OCI-LY3 (cell line): ENCODE results near the gene SPC24.

ENCODE experiments used
- H2AFZ ChIP-seq: fragments of 200-600, 300-600 bp; shearing (Covaris generic); 2 replicates; pipeline ENCODE4 v1.6.0; 2014; ENCODE audit warnings: antibody characterized with exemption, low read depth, low read length
- H3K27ac ChIP-seq: fragments of 200-600, 300-600 bp; sonication (generic); 2 replicates; pipeline ENCODE4 v1.5.1; 2014; ENCODE audit warnings: mild to moderate bottlenecking, low read length, moderate library complexity, mixed read lengths
- H3K27me3 ChIP-seq: fragments of 200-600, 300-600 bp; sonication (generic); 2 replicates; pipeline ENCODE4 v1.6.1; 2014; ENCODE audit warnings: low read depth, low read length, mixed read lengths
- H3K36me3 ChIP-seq: fragments of 200-600, 300-600 bp; sonication (generic); replicated peaks from 2 replicates; pipeline ENCODE3; 2014; ENCODE audit warnings: low read depth, low read length, mixed read lengths
- H3K4me1 ChIP-seq: fragments of 300-600, 200-600 bp; sonication (generic); 2 replicates; pipeline ENCODE4 v1.6.1; 2014; ENCODE audit warnings: low read length, mixed read lengths
- H3K4me2 ChIP-seq: fragments of 200-600, 300-600 bp; sonication (generic); 2 replicates; pipeline ENCODE4 v1.6.1; 2014; ENCODE audit warnings: low read length, mixed read lengths
- H3K4me3 ChIP-seq: fragments of 300-600, 200-600 bp; sonication (generic); 2 replicates; pipeline ENCODE4 v1.5.1; 2014; ENCODE audit warnings: antibody characterized with exemption, mild to moderate bottlenecking, low read length, moderate library complexity
- H3K79me2 ChIP-seq: fragments of 300-600, 200-600 bp; shearing (Covaris generic); 2 replicates; pipeline ENCODE4 v1.6.1; 2014; ENCODE audit warnings: mild to moderate bottlenecking, low read length, mixed read lengths
- H3K9ac ChIP-seq: fragments of 300-600, 200-600 bp; shearing (Covaris generic); 2 replicates; pipeline ENCODE4 v1.6.0; 2014; ENCODE audit warnings: mild to moderate bottlenecking, low read length, moderate library complexity
- H3K9me3 ChIP-seq: fragments of 200-600, 300-600 bp; shearing (Covaris generic); 2 replicates; pipeline ENCODE4 v1.6.1; 2014; ENCODE audit warnings: low read length, mixed read lengths; ENCODE audit not compliant: insufficient read depth
- H4K20me1 ChIP-seq: fragments of 200-600, 300-600 bp; sonication (generic); 2 replicates; pipeline ENCODE4 v1.6.1; 2016; ENCODE audit warnings: low read length, mixed read lengths; ENCODE audit not compliant: insufficient read depth
- CTCF ChIP-seq: fragments of 200-600, 300-600 bp; sonication (generic); IDR thresholded peaks from 2 replicates; pipeline ENCODE4 v1.5.1; 2014; ENCODE audit warnings: antibody characterized with exemption, low read length, low read depth
- EZH2phosphoT487 ChIP-seq: fragments of 200-600 bp; shearing (Covaris generic); IDR thresholded peaks from 2 replicates; pipeline ENCODE4 v1.6.1; 2018; ENCODE audit warnings: antibody characterized with exemption, mixed run types, low read depth

The SPC24 gene

GRCh38 chr19:11138601-11139300, 16.8 kb downstream of the SPC24 start:
- Histone ChIP-seq H3K36me3 (no peaks in the 10 kb centered on the region), H3K4me1 (peaks cover 6% of the 10 kb centered on the region; the same call in 1 of the 2 replicates), H3K27ac (no peak overlapping the region), H3K9ac (no peak overlapping the region), H3K27me3 (peaks cover 16% of the 10 kb centered on the region), H3K4me3 (no peak overlapping the region), H3K4me2 (peak overlapping the region; percentile 24), H3K9me3 (no peaks in the 10 kb centered on the region), H2AFZ (no peak overlapping the region), H4K20me1 (no peaks in the 10 kb centered on the region), H3K79me2 (no peaks in the 10 kb centered on the region)
- TF ChIP-seq EZH2phosphoT487 (no peak), CTCF (no peak)

GRCh38 chr19:11137542-11138384, 17.8 kb downstream of the SPC24 start:
- Histone ChIP-seq H3K4me3 (peak overlapping the region; percentile 81), H3K4me1 (peaks cover 6% of the 10 kb centered on the region; the same call in 1 of the 2 replicates), H3K27me3 (peaks cover 16% of the 10 kb centered on the region), H4K20me1 (no peaks in the 10 kb centered on the region), H3K9me3 (no peaks in the 10 kb centered on the region), H2AFZ (peak overlapping the region; percentile 73; the same call in 1 of the 2 replicates), H3K36me3 (no peaks in the 10 kb centered on the region), H3K79me2 (no peaks in the 10 kb centered on the region), H3K9ac (peak overlapping the region; percentile 61), H3K27ac (no peak overlapping the region), H3K4me2 (peak overlapping the region; percentile 97)
- TF ChIP-seq CTCF = peak; percentile 82
- TF ChIP-seq EZH2phosphoT487 = no peak

- Histone ChIP-seq H3K4me1 (peaks cover 6% of the 10 kb centered on the region; the same call in 1 of the 2 replicates), H2AFZ (no peak overlapping the region), H3K4me2 (no peak overlapping the region), H3K36me3 (no peaks in the 10 kb centered on the region), H4K20me1 (no peaks in the 10 kb centered on the region), H3K27ac (no peak overlapping the region), H3K79me2 (no peaks in the 10 kb centered on the region), H3K9me3 (no peaks in the 10 kb centered on the region), H3K4me3 (no peak overlapping the region), H3K27me3 (peaks cover 16% of the 10 kb centered on the region), H3K9ac (no peak overlapping the region)
- TF ChIP-seq EZH2phosphoT487 (no peak), CTCF (no peak)
Measured at GRCh38 chr19:11136400-11137101, 19.0 kb downstream of the SPC24 start.
